OCI-M1 (cell line): Measurements from ENCODE around the gene MALRD1.
"Not testable (repeated sequence)": the region's sequence is repeated elsewhere in the genome, so short reads cannot be mapped to it uniquely, and the experiment has no call there.

Source experiments
- DNase-seq: peaks from one replicate; lab custom pipeline; 2025; lab: John Stamatoyannopoulos, UW

Gene MALRD1

GRCh38 chr10:19493917-19494316 lies 445.3 kb downstream of the MALRD1 start:
- DNase-seq: no peak

- no peak for DNase-seq
Measured at GRCh38 chr10:19497026-19497425, 448.4 kb downstream of the MALRD1 start.

DNA sequence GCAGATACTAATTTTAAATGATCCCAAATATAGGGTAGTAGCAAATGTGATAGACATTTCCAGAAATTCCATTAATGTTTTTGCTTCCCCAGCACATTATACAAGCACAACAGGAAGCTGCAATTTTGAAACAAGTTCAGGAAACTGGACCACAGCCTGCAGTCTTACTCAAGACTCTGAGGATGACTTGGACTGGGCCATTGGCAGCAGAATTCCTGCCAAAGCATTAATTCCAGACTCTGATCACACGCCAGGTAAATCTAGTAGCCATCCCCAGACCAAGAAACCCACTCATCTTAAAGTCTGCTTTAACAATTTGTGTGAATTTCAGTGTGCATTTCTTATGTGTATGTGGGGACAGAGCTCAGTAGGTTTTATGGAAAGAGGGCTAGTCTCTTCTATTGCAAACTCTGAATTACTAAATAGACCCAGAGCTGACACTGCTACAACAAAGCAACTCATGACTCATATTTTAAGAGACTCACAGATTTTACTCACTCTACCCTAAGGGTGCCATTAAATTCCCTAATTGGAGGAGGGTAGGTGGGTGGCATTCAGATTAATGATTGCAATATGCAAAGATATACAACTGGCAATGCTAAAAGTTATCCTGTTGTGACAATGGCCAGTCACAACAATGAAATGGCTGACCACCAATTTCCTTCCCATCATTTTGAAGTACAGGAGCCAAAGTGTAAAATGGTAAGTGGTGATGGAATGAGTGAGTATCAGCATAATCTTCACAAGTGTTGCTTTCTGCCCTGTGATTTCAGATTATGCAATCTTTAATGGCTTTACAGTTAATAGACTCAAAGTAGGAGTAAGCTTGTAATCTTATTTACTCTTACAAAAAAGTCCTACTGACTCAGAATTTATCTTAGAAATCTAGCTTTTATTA lies 450.0 kb downstream of the MALRD1 start:
- DNase-seq: no peak

DNA sequence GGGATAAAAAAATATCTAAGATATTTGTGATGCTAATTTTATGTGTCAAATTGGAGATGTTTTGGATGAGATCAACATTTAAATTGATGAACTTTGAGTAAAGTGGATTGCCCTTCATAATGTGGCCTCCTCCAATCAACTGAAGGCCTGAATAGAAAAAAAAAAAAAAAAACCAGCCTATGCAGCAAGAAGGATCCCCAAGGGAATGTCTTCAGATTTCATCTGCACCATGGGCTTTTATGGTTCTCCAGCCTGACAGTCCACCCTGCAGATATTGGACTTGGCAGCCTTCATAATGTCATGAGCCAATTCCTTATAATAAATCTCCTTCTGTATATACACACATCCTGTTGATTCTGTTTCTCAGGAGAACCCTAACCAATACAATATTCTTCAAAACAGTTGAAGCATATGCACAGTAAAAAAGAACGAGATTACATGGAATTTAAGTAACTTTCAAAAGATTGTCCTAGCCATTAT lies 450.7 kb downstream of the MALRD1 start:
- DNase-seq: no peak

- DNase-seq: no peak
Measured at GRCh38 chr10:19500959-19501358, 452.4 kb downstream of the MALRD1 start.

GRCh38 chr10:19505320-19506312 lies 457.0 kb downstream of the MALRD1 start:
- DNase-seq: peak; percentile 8

DNA sequence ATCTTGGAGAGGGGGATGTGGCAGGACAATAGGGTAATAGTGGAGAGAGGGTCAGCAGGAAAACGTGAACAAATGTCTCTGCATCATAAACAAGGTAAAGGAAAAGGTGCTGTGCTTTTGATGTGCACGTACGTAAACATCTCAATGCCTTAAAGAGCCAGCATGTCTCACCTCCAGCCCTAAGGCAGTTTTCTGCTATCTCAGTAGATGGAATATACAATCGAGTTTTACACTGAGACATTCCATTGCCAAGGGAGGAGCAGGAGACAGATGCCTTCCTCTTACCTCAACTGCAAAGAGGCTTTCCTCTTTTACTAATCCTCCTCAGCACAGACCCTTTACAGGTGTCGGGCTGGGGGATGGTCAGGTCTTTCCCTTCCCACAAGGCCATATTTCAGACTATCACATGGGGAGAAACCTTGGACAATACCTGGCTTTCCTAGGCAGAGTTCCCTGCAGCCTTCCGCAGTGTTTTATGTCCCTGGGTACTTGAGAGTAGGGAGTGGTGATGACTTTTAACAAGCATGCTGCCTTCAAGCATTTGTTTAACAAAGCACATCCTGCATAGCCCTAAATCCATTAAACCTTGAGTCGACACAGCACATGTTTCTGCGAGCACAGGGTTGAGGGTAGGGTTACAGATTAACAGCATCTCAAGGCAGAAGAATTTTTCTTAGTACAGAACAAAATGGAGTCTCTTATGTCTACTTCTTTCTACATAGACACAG lies 461.6 kb downstream of the MALRD1 start:
- not testable (repeated sequence) for DNase-seq

DNA sequence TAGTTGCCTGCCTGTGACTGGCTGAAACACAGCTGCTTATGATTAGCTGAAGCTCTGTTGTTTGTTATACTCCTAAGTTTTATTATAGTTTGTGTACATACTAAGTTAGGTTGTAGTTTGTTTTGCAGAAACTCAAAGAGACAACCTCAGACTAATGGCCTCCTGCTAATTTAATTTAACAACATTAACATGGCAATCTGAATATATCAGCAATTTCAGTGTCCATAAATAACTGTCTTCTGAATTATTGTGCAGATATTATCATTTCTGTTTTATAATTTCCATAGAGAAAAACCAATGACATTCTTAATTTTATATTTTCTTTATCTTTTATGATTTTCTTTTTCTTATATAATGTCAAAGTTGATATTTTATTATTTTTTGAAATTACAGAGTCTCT lies 469.5 kb downstream of the MALRD1 start:
- no peak for DNase-seq

DNA sequence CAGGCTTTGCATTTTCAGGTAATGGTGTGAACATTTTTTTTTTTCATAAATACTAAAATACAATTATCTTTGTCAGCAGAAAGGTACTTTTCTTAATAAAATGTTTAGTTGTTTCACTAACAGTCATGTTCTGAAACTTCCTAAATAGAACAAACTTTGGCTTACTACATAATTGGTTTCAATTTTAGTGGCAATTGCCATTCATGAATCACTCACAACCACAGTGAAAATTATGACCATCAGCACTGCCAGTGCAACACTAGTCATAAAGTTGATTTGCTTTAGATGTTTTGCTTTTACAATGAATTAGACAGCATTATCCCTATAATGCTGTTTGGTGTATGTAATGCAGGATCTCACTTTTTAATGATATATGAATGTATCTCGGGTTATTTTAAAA lies 470.0 kb downstream of the MALRD1 start:
- no peak for DNase-seq

DNA sequence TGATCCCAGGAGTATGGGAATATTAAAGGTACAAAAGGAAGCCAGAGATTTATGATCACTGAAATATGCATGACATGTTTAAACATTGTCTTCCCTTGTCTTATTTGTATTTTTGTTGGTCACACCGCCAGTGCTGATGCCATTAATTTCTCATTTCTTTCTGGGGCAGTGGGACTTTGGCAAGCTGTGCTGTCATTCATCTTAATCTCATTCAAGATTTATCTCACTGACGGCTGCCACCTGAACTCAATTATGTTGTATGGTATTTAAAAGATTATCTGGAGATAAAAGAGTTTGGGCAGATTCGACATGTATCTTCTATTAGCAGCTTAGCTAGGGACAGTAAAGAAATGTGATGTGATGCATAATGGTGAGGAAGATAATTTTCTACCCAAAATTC lies 482.7 kb downstream of the MALRD1 start:
- no peak for DNase-seq

GRCh38 chr10:19532411-19532810 lies 483.8 kb downstream of the MALRD1 start:
- DNase-seq: peak; percentile 62

DNA sequence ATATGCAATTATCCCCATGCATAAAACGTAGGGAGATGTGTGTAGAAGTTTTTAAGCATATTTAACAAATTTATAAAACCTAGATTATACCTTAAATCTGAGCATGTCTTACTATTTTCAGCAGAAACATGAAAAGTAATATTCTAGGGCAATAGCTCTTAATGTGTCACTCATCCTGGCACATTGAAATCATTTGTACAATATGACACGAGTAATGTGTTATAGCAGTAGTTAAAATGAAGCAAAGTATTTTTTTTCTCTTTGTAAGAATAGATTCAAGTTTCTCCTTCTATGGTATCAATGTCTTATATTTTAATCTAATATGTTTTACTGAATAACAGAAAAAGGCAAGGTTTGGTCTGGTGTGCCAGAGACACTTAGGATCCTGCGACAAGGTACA lies 492.7 kb downstream of the MALRD1 start:
- no peak for DNase-seq

DNA sequence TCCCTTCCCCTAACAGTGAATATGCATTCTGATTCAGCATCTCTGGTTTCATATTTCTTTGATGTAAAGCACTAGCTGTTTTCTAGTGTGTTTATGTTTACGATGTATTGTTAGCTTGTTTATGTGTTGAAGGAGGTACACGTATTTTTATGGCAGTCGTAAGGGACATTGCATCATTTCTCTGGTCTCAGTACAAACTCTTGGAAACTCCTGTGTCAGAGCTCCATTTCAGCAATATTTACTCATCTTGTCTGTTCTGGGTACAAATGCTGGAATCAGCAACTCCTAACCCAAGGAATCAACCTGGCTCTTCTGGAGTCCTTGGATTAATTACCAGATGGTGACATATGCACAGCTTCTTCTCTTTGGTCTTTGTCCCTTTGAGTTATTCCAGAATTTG lies 497.6 kb downstream of the MALRD1 start:
- no peak for DNase-seq

DNA sequence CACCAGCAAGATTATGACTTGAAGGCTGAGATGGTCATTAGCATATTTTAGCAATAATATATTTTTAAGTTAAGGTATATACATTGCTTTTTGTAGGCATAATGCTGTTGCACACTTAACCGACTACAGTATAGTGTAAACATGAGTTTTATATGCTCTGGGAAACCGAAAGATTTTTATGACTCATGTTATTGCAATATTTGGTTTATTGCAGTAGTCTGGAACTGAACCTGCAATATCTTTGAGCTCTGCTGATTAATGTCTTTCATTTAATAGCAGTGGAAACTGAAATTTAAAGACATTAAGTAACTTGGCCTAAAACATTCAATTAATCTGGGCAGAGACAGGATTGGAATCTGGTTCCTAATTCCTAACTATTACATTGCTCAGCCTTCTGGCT lies 500.9 kb downstream of the MALRD1 start:
- DNase-seq: no peak

DNA sequence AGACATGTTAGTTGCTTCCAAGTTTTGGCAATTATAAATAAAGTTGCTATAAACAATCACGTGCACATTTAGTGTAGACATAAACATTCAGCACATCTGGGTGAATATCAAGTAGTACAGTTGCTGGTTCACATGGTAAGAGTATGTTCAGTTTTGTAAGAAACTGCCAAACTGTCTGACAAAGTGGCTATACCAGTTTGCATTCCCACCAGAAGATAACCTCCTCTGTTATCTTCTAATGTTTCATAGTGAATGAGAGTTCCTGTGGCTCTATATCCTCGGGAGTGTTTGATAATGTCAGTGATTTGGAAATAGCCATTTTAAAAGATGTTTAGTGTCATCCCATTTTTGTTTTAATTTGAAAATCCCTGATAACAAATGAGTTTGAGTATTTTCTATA lies 508.1 kb downstream of the MALRD1 start:
- DNase-seq: no peak

GRCh38 chr10:19561181-19561580 lies 512.6 kb downstream of the MALRD1 start:
- no peak for DNase-seq

DNA sequence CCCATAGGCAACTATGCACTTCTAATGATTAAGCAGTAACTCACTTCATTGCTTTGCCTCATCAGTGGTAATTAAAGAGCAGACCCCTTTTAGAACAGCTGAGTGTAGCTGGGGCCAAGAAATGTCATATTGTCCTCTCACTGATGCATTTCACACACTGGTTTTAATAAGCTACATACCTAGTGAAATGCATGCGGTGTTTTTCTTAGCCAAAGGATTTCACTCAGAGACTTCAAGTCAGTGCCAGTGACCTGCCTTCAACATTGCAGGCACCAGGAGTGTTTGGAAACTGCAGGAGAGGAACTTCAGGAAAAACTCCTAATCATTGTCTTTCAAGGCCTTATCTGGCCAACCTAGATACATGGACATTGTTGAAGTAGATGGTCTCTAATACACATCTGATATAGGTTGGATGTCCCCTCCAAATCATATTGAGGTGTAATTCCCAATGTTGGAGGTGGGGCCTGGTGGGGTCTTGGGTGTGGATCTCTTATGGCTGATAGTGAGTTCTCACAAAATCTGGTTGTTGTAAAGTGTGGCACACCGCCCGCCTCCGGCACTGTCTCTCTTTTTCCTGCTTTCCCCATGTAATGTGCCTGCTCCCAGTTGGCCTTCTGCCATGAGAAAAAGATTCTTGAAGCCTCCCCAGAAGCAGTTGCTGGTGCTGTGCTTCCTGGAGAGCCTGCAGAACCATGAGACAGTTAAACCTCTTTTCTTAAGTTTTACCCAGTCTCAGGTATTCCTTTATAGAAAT lies 515.0 kb downstream of the MALRD1 start:
- DNase-seq: no peak

DNA sequence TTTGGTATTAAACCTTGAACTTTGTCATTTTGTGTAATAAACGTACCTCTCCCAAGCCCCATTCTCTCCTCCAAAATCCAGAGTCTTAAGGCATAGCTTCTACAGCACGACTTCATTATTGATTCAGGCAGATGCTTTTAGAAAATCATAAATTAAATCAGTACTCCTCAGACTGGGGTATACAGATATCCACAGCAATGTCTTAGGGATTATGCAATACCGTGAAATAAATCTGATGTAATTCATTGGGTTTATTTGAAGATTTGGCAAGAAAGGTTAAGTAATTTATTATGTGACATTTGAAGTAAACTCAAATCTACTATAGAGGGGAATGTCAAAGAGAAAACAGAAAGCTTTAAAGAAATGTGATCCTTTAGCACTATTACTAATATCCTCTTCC lies 521.5 kb downstream of the MALRD1 start:
- peak; percentile 52 for DNase-seq

GRCh38 chr10:19570991-19571390 lies 522.4 kb downstream of the MALRD1 start:
- DNase-seq: no peak

DNA sequence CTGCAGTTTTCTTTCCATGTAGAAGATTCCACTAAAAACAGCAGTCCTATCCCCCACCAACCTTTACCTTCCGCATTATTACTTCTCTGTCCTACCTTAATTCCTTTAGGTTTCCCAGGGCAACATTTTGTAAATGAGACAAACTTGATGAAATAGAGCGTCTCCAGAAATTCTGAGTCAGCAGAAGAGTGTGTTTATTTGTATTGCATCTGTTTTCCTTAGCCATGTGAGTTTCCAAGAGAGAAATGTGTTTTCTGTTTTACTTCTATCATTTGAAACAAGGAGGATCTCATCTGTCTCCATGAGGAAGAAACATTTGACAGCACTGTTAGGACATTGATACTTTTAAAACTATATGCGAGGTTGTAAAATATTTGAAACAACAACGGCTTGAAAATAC lies 523.5 kb downstream of the MALRD1 start:
- no peak for DNase-seq

DNA sequence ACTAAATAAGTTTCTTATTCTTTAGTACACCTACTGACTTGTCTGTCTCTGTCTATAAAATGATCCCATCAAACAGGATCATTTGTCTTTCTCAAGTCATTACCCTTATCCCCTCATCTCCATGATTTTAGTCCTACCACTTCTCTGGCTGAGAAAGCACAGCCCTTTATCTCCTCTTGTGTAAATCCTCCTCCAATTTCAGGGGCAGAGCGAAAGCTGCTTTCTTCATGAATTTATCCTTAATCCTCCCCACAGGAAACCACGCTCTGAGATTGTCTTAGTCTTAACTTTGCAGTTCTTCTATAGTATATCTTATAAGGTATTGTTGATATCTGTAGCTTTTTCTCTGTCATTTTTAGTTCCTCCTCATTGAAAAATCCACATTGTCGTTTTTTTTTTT lies 528.0 kb downstream of the MALRD1 start:
- no peak for DNase-seq
